Upper lobe of left lung (tissue), 4 donors: ENCODE results near the gene AVPI1.

Experiments
- CTCF ChIP-seq, 6 experiments: fragments of 450-650 bp in 4 of 6; fragments of 200-600 bp in 2 of 6; sonication (generic) in 2 of 6; IDR thresholded peaks; one replicate each; pipeline ENCODE4 v1.5.1; 2016 to 2019; ENCODE audit warnings: antibody characterized with exemption in 6 of 6
- EP300 ChIP-seq, 4 donors: sonication (generic); formaldehyde crosslinking; IDR thresholded peaks; one replicate each; pipeline ENCODE4 v1.5.1; 2017; ENCODE audit warnings: antibody characterized with exemption in 4 of 4, control low read depth in 2 of 4
- POLR2AphosphoS5 ChIP-seq, 2 donors: sonication (generic); formaldehyde crosslinking; IDR thresholded peaks; one replicate each; pipeline ENCODE4 v1.5.1; 2017; ENCODE audit warnings: antibody characterized with exemption in 2 of 2

- TF ChIP-seq EP300 (IDR thresholded peaks at IDR 0.05) (no peak), CTCF (IDR thresholded peaks at IDR 0.05) (no peak), POLR2AphosphoS5 (IDR thresholded peaks at IDR 0.05) (peak in 1 of 2 donors; percentile 41)
Observed at GRCh38 chr10:97711640-97712572, 24.9 kb upstream of the AVPI1 start.
